GM18861 (cell line): Measurements from ENCODE around the gene MCRIP2.
A peak's percentile ranks its signal among the peaks of the same experiment; 100 is the strongest.

Source experiments
- ATAC-seq: cut with Tn5 transposase; IDR thresholded peaks from one replicate; pipeline ENCODE4 v1.9.1; 2021; ENCODE audit not compliant: unreplicated experiment

Gene MCRIP2

DNA sequence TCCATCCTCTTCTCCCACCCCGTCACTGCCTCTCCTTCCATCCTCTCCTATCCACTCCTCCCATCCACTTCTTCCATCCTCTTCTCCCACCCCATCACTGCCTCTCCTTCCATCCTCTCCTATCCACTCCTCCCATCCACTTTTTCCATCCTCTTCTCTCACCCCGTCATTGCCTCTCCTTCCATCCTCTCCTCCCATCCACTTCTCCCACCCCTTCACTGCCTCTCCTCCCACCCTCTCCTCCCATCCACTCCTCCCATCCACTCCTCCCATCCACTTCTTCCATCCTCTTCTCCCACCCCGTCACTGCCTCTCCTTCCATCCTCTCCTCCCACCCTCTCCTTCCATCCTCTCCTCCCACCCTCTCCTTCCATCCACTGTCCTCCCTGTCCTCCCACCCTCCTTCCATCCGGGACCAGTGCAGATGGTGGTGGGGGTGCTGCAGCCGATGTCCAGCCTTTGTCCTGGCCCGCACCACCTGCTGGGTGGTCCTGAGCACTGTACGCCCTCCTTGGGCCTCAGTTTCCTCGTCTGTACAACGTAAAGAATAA is 9.7 kb upstream of the MCRIP2 start:
- no peak for ATAC-seq

- ATAC-seq, result no peak
These were observed 8.9 kb upstream of the MCRIP2 start for GRCh38 chr16:632486-633335.

DNA sequence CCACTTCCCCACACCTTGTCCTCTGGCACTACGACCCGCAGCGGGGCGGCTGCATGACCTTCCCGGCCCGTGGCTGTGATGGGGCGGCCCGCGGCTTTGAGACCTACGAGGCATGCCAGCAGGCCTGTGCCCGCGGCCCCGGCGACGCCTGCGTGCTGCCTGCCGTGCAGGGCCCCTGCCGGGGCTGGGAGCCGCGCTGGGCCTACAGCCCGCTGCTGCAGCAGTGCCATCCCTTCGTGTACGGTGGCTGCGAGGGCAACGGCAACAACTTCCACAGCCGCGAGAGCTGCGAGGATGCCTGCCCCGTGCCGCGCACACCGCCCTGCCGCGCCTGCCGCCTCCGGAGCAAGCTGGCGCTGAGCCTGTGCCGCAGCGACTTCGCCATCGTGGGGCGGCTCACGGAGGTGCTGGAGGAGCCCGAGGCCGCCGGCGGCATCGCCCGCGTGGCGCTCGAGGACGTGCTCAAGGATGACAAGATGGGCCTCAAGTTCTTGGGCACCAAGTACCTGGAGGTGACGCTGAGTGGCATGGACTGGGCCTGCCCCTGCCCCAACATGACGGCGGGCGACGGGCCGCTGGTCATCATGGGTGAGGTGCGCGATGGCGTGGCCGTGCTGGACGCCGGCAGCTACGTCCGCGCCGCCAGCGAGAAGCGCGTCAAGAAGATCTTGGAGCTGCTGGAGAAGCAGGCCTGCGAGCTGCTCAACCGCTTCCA is 8.1 kb upstream of the MCRIP2 start:
- ATAC-seq, result no peak

- ATAC-seq, result no peak
These were observed 7.5 kb upstream of the MCRIP2 start for GRCh38 chr16:634051-634670.

- ATAC-seq, result no peak
These were observed 6.6 kb upstream of the MCRIP2 start for GRCh38 chr16:634996-635395.

GRCh38 chr16:635573-636205 is 5.9 kb upstream of the MCRIP2 start:
- ATAC-seq, result peak; percentile 1

- ATAC-seq, result peak; percentile 60
These were observed 5.2 kb upstream of the MCRIP2 start, which contains the start of gene METTL26 for GRCh38 chr16:636206-637080. TSS of gene METTL26 (minus strand) at chr16:636305. CDS start at chr16:636290, 15 bp downstream.

GRCh38 chr16:637081-638018 is 4.3 kb upstream of the MCRIP2 start:
- no peak for ATAC-seq

- ATAC-seq, result no peak
These were observed 3.5 kb upstream of the MCRIP2 start for GRCh38 chr16:638034-638543.

DNA sequence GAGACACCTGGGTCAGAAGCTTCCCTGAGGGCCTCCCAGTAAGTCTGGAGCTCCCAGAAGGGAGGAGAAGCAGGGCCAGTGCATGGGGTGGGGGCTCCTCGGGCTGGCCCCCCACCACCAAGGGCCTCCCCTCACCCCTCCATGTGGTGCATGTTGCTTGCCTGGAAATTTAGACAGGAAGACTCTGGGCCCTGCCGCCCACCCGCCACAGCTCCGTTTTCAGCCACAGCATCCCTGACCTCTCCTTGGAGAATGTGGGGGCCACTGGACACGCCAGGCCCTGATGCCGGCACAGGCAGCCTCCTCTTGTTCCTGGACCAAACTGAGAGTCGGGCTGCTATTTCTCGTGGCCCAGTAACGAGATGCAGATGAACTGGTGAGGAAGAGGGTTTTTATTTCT is 2.8 kb upstream of the MCRIP2 start:
- ATAC-seq, result no peak

DNA sequence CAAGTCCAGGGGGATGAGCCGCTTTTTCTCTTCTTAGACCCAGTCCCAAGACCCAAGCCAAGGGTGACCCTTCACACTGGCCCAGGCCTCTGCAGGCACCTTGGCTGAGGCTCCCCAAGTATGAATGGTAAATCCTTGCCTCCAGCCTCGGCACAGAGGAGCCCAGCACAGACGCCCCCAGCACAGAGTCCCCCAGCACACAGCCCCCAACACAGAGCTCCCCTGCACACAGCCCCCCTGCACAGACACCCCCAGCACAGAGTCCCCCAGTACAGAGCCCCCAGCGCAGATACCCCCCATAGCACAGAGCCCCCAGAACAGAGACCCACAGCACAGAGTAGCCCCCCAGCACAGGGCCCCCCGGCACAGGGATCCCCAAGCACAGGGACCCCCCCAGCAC is 1.0 kb upstream of the MCRIP2 start:
- no peak for ATAC-seq

DNA sequence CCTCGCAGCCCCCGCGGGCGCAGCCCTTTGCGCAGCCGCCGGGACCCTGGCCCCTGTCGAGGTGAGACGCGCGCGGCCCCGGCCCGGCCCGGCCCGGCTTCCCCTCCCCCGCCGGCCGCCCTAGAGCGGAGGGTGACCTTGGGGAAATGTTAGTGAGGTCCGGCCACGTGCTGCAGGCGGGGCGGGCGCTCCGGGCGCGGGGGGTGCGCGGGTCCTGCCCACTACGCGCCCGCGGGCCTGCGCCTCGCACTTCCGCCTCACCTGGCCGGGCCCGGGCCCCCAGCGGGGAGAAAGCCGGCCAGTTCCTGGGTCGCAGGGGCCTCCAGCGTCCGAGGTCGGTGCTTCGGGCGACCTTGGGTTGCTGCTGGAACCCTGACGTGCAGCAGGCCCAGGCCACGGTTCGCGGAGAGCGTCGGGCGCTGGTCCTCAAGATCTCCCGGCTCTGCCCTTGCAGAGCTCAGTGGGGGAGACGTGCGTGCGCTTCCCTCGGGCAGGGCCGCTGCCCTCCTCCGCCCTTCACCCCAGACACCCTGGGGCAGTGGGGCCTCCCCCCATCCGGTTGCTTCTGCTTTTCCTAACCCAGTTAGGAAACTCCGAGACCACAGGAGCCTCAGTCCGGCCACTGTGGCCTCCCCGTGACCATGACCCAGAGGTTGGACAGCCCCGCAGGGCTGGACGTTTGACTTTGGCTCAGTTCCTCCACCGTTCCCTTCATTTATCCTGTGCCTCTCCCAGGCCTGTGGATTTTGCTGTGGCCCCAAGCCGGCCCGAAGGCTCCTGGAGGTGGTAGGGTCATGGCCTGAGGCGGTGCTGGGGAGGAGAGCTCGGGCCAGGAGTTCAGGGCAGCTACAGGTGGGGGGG is 791 bp downstream of the MCRIP2 start:
- ATAC-seq, result peak; percentile 21

DNA sequence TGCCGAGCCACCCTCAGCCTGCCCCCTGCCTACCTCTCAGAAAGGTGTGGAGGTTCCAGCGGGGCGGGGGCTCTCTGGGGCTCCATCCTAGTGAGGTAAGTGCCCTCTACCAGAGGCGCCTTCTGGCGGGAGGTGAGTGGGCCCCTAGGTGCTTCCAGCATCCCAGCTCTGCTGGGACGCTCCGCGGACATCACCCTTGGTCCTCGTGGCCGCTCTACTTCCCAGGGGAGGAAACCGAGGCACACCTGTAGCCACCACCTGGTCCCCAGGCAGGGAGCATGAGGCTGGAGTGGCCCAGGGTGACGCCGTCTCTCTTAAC is 1.4 kb downstream of the MCRIP2 start:
- ATAC-seq, result no peak

GRCh38 chr16:644556-644955 is 2.9 kb downstream of the MCRIP2 start:
- ATAC-seq, result no peak

DNA sequence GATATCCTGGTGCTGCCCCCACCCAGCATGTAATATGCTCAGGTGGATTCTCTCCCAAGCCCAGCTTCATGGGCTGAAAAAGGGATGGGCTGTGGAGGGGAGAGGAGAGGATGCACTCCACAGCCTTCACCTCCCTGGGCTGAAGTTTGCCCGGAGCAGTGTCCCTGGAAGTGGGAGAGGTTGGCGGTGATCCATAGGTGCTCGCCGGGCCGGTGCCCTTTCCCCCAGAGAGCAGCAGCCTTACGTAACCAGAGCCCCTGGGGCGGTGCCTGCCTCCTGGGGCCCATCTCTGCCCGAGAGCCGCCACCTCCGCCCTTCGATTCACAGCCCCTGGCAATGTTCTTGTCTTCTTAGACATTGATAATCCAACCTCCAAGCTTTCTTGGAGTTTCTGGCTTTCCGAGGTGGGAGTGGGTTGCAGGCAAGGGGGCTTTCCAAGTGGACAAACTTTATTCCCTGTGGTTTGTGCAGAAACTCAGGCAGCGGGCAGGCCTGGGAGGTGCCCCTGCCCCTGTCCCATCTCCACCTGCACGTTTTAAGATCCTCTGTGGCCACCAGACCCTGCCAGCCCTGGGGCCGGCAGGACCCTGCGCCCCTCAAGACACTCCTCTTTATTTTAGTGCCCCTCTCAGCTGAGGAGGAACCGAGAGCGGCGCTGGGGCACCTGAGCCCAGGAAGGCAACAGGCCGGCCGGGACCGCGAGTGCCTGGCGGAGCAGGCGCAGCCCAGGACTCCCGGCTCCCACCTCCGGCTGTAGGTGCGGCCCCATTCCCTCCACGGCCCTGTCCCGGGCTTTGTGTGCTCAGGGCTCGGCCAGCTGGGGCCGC is 4.4 kb downstream of the MCRIP2 start:
- ATAC-seq, result no peak

GRCh38 chr16:646679-647172 is 5.1 kb downstream of the MCRIP2 start:
- no peak for ATAC-seq
